Measurements from ENCODE around the gene EWSR1. TPM values are rescaled to one million over a fixed set of nuclear protein-coding genes. Genes with fewer than 3 reads are reported as not detected.
"Not testable (repeated sequence)": the region's sequence is repeated elsewhere in the genome, so short reads cannot be mapped to it uniquely, and the experiment has no call there.

The EWSR1 gene
- total RNA-seq, 3 donors from 2014 or later (not counting 1 experiment from before 2014, with no cell fraction given), result 366 to 387 (median 382) TPM

GRCh38 chr22:29245626-29246385 is 22.3 kb upstream of the EWSR1 start:
- ATAC-seq (peak; percentile 89 to 100 (median 99)), DNase-seq (peak; percentile 64 to 80)
- WGBS (ENCODE audit: insufficient coverage), result 49% methylated on average over 11 of the region's 11 CpGs
- no peaks in the 10 kb centered on the region for H3K27me3 ChIP-seq (ENCODE audit: control insufficient read depth, insufficient read depth, low read length)
- intact Hi-C loops (cut with micrococcal nuclease), result loop anchor here (1.0 to 5.0 kb wide), 4 partner anchors 44 to 1225 kb away; no protein-coding TSS in a partner anchor
- no peak overlapping the region for H3K4me3 ChIP-seq (ENCODE audit: low read length)
- no peaks in the 10 kb centered on the region for H3K36me3 Mint-ChIP-seq
- H3K9me3 ChIP-seq (ENCODE audit: control insufficient read depth, insufficient read depth, low read length), result no peaks in the 10 kb centered on the region
- H3K27ac ChIP-seq (ENCODE audit: low read length), result no peak overlapping the region
- no peaks in the 10 kb centered on the region for H3K4me1 ChIP-seq (ENCODE audit: control insufficient read depth, insufficient read depth, low read length)
- TF ChIP-seq, protein P1, sequence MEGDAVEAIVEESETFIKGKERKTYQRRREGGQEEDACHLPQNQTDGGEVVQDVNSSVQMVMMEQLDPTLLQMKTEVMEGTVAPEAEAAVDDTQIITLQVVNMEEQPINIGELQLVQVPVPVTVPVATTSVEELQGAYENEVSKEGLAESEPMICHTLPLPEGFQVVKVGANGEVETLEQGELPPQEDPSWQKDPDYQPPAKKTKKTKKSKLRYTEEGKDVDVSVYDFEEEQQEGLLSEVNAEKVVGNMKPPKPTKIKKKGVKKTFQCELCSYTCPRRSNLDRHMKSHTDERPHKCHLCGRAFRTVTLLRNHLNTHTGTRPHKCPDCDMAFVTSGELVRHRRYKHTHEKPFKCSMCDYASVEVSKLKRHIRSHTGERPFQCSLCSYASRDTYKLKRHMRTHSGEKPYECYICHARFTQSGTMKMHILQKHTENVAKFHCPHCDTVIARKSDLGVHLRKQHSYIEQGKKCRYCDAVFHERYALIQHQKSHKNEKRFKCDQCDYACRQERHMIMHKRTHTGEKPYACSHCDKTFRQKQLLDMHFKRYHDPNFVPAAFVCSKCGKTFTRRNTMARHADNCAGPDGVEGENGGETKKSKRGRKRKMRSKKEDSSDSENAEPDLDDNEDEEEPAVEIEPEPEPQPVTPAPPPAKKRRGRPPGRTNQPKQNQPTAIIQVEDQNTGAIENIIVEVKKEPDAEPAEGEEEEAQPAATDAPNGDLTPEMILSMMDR (IDR thresholded peaks at IDR 0.05), result peak; percentile 92
- no peak overlapping the region for H3K27ac Mint-ChIP-seq
- peaks cover 0 to 7% of the 10 kb centered on the region in 2 donors for H3K4me1 Mint-ChIP-seq
- H3K9me3 Mint-ChIP-seq, result no peaks in the 10 kb centered on the region
- no peaks in the 10 kb centered on the region for H3K36me3 ChIP-seq (ENCODE audit: control insufficient read depth, insufficient read depth, low read length)
- no peak overlapping the region for H3K4me3 Mint-ChIP-seq
- H3K27me3 Mint-ChIP-seq (ENCODE audit: low read depth in 2 of 2), result peaks cover 0 to 9% of the 10 kb centered on the region in 2 donors

- not testable (repeated sequence) for H3K27me3 Mint-ChIP-seq (ENCODE audit: low read depth in 2 of 2); H3K4me1 ChIP-seq (ENCODE audit: control insufficient read depth, insufficient read depth, low read length); DNase-seq; H3K27me3 ChIP-seq (ENCODE audit: control insufficient read depth, insufficient read depth, low read length); H3K27ac ChIP-seq (ENCODE audit: low read length); H3K4me3 Mint-ChIP-seq; H3K36me3 ChIP-seq (ENCODE audit: control insufficient read depth, insufficient read depth, low read length); H3K4me1 Mint-ChIP-seq; ATAC-seq; H3K9me3 ChIP-seq (ENCODE audit: control insufficient read depth, insufficient read depth, low read length); H3K27ac Mint-ChIP-seq; H3K4me3 ChIP-seq (ENCODE audit: low read length); H3K36me3 Mint-ChIP-seq; H3K9me3 Mint-ChIP-seq
- intact Hi-C loops (cut with micrococcal nuclease), result loop anchor here (5.0 kb wide), 1 partner anchor 46 kb away; no protein-coding TSS in a partner anchor
- 95% methylated on average over 10 of the region's 10 CpGs for WGBS (ENCODE audit: insufficient coverage)
Observed at GRCh38 chr22:29247891-29248290, 20.2 kb upstream of the EWSR1 start.

- H3K36me3 Mint-ChIP-seq, result no peaks in the 10 kb centered on the region
- Histone ChIP-seq H3K27me3 (ENCODE audit: control insufficient read depth, insufficient read depth, low read length) (no peaks in the 10 kb centered on the region), H3K4me3 (ENCODE audit: low read length) (no peak overlapping the region), H3K4me1 (ENCODE audit: control insufficient read depth, insufficient read depth, low read length) (no peaks in the 10 kb centered on the region), H3K27ac (ENCODE audit: low read length) (no peak overlapping the region), H3K36me3 (ENCODE audit: control insufficient read depth, insufficient read depth, low read length) (no peaks in the 10 kb centered on the region), H3K9me3 (ENCODE audit: control insufficient read depth, insufficient read depth, low read length) (no peaks in the 10 kb centered on the region)
- intact Hi-C loops (cut with micrococcal nuclease), result no loop called here
- no peaks in the 10 kb centered on the region for H3K4me1 Mint-ChIP-seq
- no peak overlapping the region for H3K27ac Mint-ChIP-seq
- peaks cover 0 to 3% of the 10 kb centered on the region in 2 donors for H3K27me3 Mint-ChIP-seq (ENCODE audit: low read depth in 2 of 2)
- ATAC-seq, result no peak
- H3K4me3 Mint-ChIP-seq, result no peak overlapping the region
- no peak for DNase-seq
- no peaks in the 10 kb centered on the region for H3K9me3 Mint-ChIP-seq
- 91% methylated on average over 4 of the region's 5 CpGs for WGBS (ENCODE audit: insufficient coverage)
- TF ChIP-seq, protein P1 (IDR thresholded peaks at IDR 0.05), result no peak
Observed at GRCh38 chr22:29251265-29251664, 16.8 kb upstream of the EWSR1 start.

GRCh38 chr22:29251981-29252911 is 15.8 kb upstream of the EWSR1 start:
- Mint-ChIP-seq H3K27me3 (ENCODE audit: low read depth in 2 of 2) (peaks cover 0 to 3% of the 10 kb centered on the region in 2 donors), H3K27ac (no peak overlapping the region), H3K4me1 (no peaks in the 10 kb centered on the region), H3K9me3 (no peaks in the 10 kb centered on the region), H3K4me3 (no peak overlapping the region), H3K36me3 (no peaks in the 10 kb centered on the region)
- Histone ChIP-seq H3K27ac (ENCODE audit: low read length) (no peak overlapping the region), H3K9me3 (ENCODE audit: control insufficient read depth, insufficient read depth, low read length) (no peaks in the 10 kb centered on the region), H3K27me3 (ENCODE audit: control insufficient read depth, insufficient read depth, low read length) (no peaks in the 10 kb centered on the region), H3K36me3 (ENCODE audit: control insufficient read depth, insufficient read depth, low read length) (no peaks in the 10 kb centered on the region), H3K4me1 (ENCODE audit: control insufficient read depth, insufficient read depth, low read length) (no peaks in the 10 kb centered on the region), H3K4me3 (ENCODE audit: low read length) (no peak overlapping the region)
- 95% methylated on average over 10 of the region's 10 CpGs for WGBS (ENCODE audit: insufficient coverage)
- intact Hi-C loops (cut with micrococcal nuclease), result no loop called here
- no peak for DNase-seq
- no peak for ATAC-seq
- TF ChIP-seq, protein P1 (IDR thresholded peaks at IDR 0.05), result no peak

Measured in natural killer cell (primary cell).